ENCODE measurements around the gene AKAP13.
"Not testable (repeated sequence)": the region's sequence is repeated elsewhere in the genome, so short reads cannot be mapped to it uniquely, and the experiment has no call there.

AKAP13 gene, protein sequence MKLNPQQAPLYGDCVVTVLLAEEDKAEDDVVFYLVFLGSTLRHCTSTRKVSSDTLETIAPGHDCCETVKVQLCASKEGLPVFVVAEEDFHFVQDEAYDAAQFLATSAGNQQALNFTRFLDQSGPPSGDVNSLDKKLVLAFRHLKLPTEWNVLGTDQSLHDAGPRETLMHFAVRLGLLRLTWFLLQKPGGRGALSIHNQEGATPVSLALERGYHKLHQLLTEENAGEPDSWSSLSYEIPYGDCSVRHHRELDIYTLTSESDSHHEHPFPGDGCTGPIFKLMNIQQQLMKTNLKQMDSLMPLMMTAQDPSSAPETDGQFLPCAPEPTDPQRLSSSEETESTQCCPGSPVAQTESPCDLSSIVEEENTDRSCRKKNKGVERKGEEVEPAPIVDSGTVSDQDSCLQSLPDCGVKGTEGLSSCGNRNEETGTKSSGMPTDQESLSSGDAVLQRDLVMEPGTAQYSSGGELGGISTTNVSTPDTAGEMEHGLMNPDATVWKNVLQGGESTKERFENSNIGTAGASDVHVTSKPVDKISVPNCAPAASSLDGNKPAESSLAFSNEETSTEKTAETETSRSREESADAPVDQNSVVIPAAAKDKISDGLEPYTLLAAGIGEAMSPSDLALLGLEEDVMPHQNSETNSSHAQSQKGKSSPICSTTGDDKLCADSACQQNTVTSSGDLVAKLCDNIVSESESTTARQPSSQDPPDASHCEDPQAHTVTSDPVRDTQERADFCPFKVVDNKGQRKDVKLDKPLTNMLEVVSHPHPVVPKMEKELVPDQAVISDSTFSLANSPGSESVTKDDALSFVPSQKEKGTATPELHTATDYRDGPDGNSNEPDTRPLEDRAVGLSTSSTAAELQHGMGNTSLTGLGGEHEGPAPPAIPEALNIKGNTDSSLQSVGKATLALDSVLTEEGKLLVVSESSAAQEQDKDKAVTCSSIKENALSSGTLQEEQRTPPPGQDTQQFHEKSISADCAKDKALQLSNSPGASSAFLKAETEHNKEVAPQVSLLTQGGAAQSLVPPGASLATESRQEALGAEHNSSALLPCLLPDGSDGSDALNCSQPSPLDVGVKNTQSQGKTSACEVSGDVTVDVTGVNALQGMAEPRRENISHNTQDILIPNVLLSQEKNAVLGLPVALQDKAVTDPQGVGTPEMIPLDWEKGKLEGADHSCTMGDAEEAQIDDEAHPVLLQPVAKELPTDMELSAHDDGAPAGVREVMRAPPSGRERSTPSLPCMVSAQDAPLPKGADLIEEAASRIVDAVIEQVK (N-terminal part only)

DNA sequence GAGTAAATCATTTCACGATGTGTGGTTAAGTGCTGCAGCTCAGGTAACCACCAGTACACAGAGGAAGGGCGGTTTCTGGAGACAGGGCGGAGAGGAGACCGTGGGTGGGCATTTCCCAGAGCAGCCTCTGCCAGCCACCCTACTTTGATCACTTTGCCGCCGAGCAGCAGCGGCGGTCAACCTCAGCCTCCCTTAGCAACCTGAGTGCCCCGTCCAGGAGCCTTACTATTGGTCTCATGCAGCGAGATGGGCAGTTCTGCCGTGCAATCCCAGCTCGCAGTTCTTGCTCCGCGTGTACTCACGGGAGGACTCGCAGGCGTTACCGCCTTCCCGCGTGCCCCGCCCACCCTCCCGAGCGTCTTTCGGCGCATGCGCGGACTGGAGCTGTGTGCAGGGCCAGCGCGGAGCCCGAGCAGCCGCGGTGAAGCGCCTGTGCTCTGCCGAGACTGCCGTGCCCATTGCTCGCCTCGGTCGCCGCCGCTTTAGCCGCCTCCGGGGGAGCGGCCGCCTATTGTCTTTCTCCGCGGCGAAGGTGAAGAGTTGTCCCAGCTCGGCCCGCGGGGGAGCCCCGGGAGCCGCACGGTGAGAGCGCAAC lies at the start of gene AKAP13:
Gene AKAP13, plus strand, starts transcription at position 387 of the 595 bp plus-strand sequence. CDS start 105,118 bp downstream, outside the sequence.
- DNase-seq: peak; percentile 92

DNA sequence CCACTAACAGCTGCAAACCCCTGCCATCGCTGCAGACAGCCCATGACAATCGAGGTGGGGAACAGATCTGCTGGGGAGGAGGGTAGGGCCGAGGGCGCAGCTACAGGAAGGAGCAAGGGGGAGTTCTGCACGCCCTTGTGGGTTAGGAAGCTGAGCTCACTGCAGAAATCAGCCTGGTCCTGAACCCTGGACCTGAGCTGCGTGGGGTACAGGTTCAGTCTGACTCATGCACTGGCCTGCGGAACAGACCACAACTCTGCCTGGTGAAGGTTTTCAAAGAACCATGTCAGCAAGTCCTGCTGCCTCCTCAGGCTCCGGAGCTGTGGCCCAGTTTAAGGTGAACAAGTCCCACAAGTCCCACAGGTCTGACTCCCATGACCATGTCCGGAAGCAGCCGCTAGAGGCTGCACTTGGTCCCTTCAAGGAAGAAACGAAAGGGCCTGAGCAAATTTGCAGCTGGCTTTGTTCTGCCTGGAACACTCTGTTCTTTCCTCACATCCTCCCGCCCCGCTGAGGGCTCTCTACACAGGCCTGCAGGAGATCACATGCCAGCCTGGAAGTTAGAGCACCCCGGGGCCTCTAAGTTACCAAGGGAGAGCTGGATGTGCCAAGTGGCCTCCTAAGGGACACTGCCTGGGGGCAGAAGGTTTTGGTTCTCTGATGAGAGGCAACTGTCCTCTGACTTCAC lies 49.4 kb upstream of the AKAP13 start:
- peak; percentile 4 for DNase-seq

DNA sequence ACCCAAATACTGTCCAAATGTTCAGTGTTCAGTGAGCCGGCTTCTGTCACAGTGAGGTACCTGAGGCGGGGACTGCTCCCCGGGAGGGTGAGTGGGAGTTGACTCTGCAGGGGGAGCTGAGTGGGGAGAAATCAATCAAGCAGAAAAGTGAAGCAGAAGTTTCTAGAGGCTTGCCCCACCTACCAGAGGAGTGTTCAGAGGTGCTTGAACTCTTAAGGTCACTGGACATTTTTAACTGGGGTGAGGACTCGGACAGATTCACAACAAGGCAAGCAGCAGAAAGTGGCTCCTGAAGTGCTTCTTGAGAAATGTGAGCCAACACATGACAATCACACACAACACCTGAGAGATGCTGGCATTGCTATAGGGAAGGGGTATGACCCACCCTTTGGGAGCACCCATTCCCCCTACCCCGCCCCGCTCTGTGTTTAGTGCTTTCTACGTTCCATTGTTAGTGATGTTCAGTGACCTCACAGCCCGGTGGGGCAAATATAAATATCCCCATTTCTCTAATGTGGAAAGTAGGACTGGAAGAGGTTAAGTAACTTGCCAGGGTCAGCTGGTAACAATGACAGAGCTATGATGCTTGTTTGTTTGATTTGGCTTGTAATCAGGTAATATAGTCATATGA lies 48.6 kb upstream of the AKAP13 start:
- DNase-seq: no peak

DNA sequence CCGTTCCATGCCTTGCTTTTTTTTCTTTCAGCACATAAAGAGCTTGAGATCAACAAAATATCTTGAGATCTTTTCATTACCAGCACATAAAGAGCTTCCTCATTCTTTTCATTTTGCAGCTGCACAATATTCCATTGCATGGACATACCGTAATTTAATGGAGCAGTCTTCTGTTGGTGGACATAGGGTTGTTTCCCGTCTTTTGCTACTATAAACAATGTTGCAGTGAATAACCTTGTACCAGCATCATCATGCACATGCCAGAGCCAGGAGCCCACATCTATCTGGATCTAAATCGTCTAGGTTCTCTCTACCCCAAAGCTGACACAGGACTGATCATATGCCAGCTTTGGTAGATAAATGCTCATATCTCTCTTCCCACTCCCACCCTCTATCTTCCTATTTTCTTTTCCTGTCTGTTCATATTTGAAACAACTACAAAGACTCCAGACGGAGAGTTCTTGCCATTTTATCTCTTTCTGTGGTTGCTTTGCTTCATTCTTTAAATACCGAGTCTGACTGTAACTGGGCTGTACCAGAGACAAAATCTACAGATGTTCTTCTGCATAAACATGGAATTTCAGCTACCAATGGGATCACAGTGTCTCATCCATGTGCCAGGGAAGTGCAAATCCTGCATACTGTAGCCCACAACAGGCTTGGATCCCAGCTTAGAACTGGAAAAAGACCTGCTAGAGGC lies 47.1 kb upstream of the AKAP13 start:
- no peak for DNase-seq

DNA sequence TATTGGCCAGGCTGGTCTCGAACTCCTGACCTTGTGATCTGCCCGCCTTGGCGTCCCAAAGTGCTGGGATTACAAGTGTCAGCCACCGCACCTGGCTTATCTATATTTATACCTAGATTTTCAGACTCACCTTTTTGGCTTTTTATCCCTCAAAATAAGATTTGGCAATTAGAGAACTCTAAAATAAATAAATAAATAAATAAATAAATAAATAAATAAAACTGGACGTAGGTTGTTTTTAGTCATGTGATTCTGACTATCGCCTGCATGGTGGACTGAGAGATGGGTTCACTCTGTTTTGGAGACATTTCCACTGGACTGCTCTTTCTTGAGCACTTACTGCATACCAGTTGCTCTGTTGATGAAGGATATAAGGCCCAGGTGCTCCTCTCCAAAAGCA lies 46.2 kb upstream of the AKAP13 start:
- DNase-seq: no peak

DNA sequence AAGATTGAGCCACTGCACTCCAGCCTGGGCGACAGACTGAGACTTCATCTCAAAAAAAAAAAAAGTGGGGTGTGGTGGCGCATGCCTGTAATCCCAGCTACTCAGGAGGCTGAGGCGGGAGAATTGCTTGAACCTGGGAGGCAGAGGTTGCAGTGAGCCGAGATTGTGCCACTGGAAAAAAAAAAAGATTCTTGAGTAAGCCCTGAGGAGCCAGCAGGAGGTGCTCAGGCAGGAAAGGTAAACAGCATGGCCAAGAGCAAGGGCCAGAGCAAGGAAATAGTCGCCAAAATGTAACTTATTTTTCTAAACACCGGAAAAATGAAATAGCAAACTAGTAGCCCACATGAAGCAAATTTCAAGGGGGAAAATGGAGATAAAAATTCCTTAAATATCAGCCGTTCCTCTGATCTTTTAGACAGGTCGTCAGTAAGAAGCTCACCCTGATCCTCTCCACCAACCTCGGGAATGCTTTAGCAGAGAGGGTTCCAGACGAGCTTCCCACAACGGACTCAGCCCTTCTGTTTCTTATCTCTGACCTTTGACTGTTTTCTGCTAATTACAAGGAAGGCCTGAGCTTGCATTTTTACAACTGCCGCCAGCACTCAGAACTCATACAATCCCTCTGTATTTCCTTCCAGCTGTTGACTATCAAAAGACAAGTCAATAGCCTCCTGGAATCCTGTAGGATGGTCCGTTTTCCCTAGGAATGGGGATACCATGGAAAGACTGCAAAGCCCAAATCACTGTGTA lies 45.0 kb upstream of the AKAP13 start:
- DNase-seq: no peak

DNA sequence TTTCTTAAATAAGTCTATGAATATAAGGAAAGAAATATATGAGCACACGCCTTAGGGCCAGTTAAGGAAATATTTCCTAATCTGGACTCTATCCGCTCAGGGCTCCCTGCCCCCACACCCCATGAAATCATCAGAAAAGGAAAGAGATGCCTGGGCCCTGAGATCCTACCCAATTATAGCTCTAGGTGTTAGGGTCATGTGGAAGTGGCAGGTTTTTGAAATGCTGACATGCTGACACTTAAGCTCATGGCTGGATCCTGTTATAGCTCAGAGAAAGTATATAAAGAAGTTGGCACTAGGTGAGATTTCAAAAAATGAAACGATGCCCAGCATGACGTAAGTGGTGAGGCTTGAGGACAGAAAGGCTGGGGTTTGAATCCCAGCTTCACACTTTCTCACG lies 43.5 kb upstream of the AKAP13 start:
- DNase-seq: no peak

DNA sequence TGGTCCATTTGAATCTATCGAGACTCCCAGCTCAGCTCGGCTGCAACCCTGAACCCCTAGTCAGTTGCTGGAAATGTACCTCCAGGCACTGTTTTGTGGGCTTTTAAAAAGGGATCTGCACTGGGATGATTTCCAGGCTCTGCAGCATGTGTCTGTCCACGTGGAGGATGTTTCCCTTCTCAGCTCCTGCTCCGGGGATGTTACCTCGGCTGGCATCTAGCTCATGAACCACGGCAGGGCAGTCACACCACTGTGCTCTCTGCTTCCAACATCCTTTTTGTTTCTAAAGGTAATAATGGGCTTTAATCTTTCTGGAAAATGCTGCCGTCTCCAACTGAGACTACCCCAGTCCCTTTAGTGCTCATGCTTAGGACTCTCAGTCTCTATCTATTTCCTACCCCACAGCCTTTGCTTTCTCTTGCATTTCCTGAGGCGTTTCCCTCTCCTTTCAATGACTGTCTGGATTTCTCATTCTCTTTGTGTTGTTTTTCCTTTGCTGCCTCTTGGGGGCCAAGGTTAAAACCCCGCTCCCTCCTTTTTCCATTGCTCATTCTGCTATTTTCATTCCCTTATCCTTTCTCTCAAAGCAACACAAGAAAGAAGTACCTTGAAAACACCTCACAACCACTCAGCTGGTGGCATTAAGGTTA lies 42.9 kb upstream of the AKAP13 start:
- no peak for DNase-seq

DNA sequence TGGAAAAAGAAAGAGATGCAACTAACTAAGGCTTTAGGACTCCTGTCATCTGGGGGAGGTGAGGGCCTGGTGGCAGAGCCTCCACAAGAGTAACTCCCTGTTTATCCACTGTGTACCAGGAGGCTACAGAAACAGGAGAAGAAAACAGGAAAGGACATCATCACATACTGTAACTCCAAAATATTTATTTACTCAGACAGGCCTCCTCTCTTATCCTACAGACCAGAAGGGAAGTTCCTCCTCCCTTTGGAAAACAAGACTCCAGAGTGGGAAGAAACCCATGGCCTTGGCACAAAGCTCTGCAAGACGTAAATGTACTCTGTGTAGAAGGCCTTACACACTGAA lies 40.1 kb upstream of the AKAP13 start:
- no peak for DNase-seq

DNA sequence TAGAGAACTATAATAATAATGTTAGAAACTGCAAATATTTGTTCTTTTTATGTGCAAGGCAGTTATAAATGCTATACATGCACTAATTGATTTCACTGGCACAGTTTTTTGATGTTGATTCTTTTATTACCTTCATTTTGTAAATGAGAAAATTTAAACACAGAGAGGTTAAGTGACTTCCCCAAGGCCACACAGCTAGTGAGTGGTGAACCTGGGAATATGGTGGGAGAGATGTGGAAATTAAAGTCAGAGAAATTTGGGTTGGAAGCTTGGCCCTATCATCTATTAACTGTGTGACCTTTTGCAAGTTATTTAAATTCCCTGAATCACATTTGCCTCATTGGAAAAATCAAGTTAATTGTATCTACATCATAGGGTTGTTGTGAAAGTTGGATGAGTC lies 39.6 kb upstream of the AKAP13 start:
- DNase-seq: no peak

DNA sequence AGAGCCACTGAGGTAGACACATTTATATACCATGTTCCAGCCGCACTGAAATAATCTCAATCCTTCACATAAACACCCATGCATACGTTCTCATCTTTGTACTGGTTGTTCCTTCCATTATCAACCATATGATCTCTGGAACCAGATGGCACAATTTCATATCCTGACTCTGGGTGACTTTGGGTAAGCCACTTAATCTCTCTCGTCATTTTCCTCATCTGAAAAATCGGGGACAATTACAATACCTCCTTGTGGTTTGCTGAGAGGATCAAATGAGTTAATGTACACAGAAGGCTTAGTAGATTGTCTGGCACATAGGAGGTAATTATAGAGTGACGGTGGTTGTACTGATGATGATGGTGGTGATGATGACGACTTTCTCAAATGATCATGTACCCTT lies 38.2 kb upstream of the AKAP13 start:
- DNase-seq: not testable (repeated sequence)

DNA sequence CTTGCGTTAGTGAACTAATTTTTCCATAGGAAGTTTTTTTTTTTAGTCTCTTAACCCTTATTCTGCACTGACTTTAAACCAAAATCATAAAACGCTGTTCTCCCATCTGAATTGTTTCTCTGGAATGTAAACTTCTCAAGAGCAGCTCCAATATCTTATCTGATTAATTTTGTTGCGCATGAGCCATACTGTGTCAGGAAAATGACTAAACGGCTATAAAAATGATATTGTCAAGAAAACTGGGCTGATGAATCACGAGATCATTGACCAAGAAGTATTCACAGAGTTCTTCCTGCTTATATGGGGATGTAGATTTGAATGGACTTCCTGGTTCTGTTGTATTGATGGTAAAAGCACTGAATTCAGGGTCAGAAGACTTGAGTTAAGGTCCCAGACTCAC lies 37.0 kb upstream of the AKAP13 start:
- not testable (repeated sequence) for DNase-seq

DNA sequence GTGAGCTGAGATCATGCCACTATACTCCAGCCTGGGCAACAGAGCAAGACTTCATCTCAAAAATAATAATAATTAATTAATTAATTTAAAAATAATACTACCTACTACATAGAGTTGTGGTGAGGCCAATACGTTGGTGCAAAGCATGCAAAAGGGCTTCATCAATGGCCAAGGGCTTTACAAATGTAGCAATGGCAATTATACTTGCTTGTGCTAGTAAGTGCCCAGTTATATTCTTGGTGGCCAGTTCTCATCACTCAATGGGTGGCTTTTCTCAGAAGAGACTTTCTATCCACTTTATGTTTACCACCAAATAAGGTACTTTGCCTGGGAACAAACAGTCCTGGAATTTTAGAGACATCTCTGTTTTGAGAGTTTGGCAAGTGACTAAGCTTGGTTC lies 36.2 kb upstream of the AKAP13 start:
- not testable (repeated sequence) for DNase-seq

DNA sequence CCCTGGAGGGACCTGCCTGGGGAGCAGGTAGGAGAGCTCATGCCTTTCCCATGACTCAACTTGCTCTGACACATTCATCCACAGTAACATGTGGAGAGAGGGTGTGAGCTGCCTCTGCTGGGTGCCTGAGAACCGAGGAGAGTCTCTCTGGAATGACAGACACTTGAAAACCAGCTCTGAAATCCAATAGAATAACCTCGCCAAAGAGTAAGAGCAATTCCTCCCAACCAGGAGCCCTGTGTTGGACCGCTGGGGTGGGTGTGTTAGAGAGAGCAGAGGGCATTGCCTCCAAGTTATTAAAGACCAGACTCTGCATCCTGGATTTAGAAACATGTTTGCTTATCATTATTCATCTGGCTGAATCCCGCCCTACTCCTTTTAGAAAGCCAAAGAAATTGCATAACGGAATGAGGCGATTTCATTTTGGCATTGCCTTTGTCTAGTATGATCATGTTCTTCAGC lies 35.7 kb upstream of the AKAP13 start:
- DNase-seq: not testable (repeated sequence)

DNA sequence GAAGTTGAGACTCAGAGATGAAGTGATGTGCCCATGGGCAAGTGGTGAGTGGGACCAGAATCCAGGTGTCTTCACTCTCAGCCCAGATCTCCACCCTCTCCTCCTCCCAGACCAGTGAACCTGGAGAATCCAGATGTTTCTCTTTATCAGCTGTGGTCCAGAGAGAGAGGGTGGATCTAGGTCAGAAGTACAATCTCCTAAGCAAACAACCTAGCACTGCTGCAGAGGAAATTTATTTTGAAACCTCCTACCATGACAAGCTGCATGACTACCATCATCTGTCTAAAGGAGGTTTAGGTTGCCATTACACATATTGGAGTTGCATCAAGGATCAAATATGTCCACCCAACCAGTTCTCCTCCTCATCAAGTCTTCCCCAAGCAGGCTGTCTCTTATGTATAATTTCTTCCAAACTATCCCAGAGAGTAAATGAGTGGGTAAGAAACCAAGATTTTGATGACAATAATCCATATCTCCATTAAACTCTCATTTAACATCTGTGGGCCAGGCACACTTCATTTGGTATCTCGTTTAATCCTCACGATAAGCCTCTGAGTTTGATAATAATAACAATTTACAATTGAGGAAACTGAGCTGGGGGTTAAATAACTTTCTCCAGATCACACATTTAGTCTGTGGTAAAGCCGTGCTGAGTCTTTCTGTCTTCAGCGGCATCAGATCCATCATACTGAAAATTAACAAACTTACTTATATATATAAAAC lies 35.0 kb upstream of the AKAP13 start:
- not testable (repeated sequence) for DNase-seq

DNA sequence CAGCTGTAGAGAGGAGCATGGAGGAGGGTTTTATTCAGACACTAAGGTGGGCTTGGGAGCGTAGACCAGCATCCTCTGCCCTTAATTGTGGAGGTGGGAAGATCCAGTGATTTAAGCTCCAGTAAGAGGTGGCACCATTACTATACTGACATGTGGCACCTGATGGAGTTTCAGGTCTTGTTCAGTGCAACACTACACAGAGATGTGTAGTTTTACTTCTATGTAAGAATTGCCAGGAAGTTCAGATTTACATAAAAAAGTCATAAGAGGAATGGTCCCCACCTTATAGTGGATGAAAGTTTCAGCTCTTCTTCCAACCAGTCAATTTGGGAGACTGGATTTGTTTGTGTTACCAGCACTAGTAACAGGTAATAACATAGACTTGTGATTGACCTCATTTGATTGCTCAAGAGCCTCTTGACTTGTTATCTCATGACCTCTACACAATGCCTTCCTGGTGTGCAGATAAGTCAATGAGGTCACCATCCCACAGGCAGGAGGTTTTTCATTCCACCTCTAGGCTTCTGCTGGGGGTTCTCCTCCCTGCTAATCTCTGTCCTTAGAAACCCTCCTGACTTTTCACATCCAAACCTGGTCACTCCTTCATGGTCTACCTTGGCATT lies 33.8 kb upstream of the AKAP13 start:
- DNase-seq: not testable (repeated sequence)

DNA sequence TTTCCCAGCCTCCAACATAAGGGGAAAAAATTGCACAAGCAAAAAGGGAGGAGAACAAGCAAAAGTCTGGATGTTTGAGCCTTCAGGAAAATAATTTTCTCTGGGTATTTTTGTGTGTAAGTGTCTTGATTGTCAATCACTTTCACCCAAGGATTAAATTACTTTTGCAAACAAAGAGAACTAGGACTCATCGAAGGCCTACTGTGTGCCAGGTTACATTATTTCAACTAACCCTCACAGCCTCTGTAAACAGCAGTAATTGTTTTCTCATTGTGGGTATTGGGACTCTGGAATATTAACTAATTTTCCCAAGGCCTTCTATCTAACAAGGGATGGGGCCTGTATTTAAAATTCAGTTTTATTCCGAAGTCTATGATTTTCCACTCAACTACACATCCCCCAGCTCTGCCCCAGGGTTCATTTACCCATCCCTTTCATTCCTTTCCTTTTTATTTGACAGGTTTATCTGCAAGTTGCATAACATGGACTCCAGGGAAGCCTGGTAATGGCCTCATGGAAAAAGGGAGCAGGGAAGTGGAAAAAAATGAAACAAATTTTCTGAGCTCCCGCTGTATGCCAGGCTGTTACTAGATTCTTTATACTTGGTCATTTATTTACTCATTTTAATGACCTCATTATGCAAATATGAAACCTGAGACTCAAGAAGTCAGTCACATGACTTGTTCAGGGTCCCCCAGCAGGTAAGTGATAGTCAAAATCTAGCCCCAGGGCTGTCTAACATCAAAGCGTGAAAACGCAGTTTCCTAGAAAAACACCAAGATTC lies 32.9 kb upstream of the AKAP13 start:
- DNase-seq: not testable (repeated sequence)
